GM23338 (cell line): ENCODE measurements around the gene SEMA7A. TPM values are rescaled to one million over a fixed set of nuclear protein-coding genes. Genes with fewer than 3 reads are reported as not detected.

Experiments used
- ATAC-seq: fragments of 200-7000 bp; cut with Tn5 transposase; 3 replicates; pipeline ENCODE4 v1.9.1; 2020
- DNase-seq: peaks from one replicate; pipeline ENCODE4 v3.0.0-alpha.2; 2015; ENCODE audit warnings: low spot score
- H2AFZ ChIP-seq: fragments of 200-600 bp; sonication (generic); 2 replicates; pipeline ENCODE4 v1.8.0; 2016; ENCODE audit warnings: antibody characterized with exemption, mild to moderate bottlenecking, moderate library complexity
- H3F3A ChIP-seq: fragments of 200-600 bp; sonication (generic); replicated peaks from 2 replicates; pipeline ENCODE4 v1.8.0; 2017; ENCODE audit warnings: antibody characterized with exemption, mixed run types, low read depth
- H3K27ac ChIP-seq: fragments of 200-600 bp; sonication (generic); 2 replicates; pipeline ENCODE4 v1.6.1; 2016; ENCODE audit warnings: low read depth
- H3K27me3 ChIP-seq: fragments of 200-600 bp; sonication (generic); 2 replicates; pipeline ENCODE4 v1.8.0; 2016; ENCODE audit warnings: mild to moderate bottlenecking, mixed run types, moderate library complexity; ENCODE audit not compliant: insufficient read depth
- H3K36me3 ChIP-seq: fragments of 200-600 bp; sonication (generic); 2 replicates; pipeline ENCODE4 v1.8.0; 2016; ENCODE audit warnings: mild to moderate bottlenecking; ENCODE audit not compliant: insufficient read depth
- H3K4me1 ChIP-seq: fragments of 200-600 bp; sonication (generic); 2 replicates; pipeline ENCODE4 v1.8.0; 2016; ENCODE audit warnings: mild to moderate bottlenecking, moderate library complexity; ENCODE audit not compliant: insufficient read depth
- H3K4me2 ChIP-seq: fragments of 200-600 bp; sonication (generic); 2 replicates; pipeline ENCODE4 v1.7.1; 2017; ENCODE audit warnings: mixed run types
- H3K4me3 ChIP-seq: fragments of 200-600 bp; sonication (generic); 2 replicates; pipeline ENCODE4 v1.6.1; 2016; ENCODE audit warnings: mixed run types
- H3K79me2 ChIP-seq: fragments of 200-600 bp; sonication (generic); replicated peaks from 2 replicates; pipeline ENCODE4 v1.8.0; 2017; ENCODE audit warnings: mild to moderate bottlenecking; ENCODE audit not compliant: insufficient read depth
- H3K9me2 ChIP-seq: fragments of 200-600 bp; sonication (generic); 2 replicates; pipeline ENCODE4 v1.8.0; 2017; ENCODE audit not compliant: insufficient read depth
- H4K20me1 ChIP-seq: fragments of 200-600 bp; sonication (generic); replicated peaks from 2 replicates; pipeline ENCODE4 v1.8.0; 2017; ENCODE audit warnings: mild to moderate bottlenecking; ENCODE audit not compliant: insufficient read depth
- H3K27ac Mint-ChIP-seq: 2 replicates; pipeline ENCODE4 v1.8.0; 2020; ENCODE audit warnings: inconsistent platforms, mild to moderate bottlenecking, moderate library complexity, mixed read lengths
- H3K27me3 Mint-ChIP-seq: 3 replicates; pipeline ENCODE4 v1.8.0; 2022; ENCODE audit warnings: low read depth, mild to moderate bottlenecking, moderate library complexity, mixed read lengths, inconsistent platforms; ENCODE audit not compliant: insufficient read depth, poor library complexity
- H3K36me3 Mint-ChIP-seq: 3 replicates; pipeline ENCODE4 v1.8.0; 2021; ENCODE audit warnings: low read depth, mild to moderate bottlenecking, inconsistent platforms, moderate library complexity, mixed read lengths
- H3K4me1 Mint-ChIP-seq: 3 replicates; pipeline ENCODE4 v1.8.0; 2020; ENCODE audit warnings: mild to moderate bottlenecking, inconsistent platforms, mixed read lengths
- H3K4me3 Mint-ChIP-seq: 3 replicates; pipeline ENCODE4 v1.8.0; 2021; ENCODE audit warnings: moderate library complexity, mild to moderate bottlenecking, inconsistent platforms, mixed read lengths
- H3K9me3 Mint-ChIP-seq: 3 replicates; pipeline ENCODE4 v1.8.0; 2020; ENCODE audit warnings: moderate library complexity, mild to moderate bottlenecking, inconsistent platforms, mixed read lengths
- ETS1 ChIP-seq: IDR thresholded peaks from 2 replicates; pipeline ENCODE4 v1.6.1; 2016; ENCODE audit warnings: antibody characterized with exemption
- JUNB ChIP-seq: IDR thresholded peaks from one replicate; pipeline ENCODE4 v1.6.1; 2016; ENCODE audit warnings: antibody characterized with exemption; ENCODE audit not compliant: unreplicated experiment
- NANOG ChIP-seq: IDR thresholded peaks from 2 replicates; pipeline ENCODE4 v1.6.1; 2016; ENCODE audit warnings: antibody characterized with exemption, borderline replicate concordance
- ZNF462 ChIP-seq: fragments of 250-450 bp; sonication (Bioruptor Pico); IDR thresholded peaks from 2 replicates; pipeline ENCODE4 v1.5.0; 2020; ENCODE audit warnings: mild to moderate bottlenecking, moderate library complexity
- polyA plus RNA-seq: library from polyadenylated mRNA; unstranded; fragments of >200 nt; fragmentation: Nextera tagmentation; extraction: Ambion mirVana; gene quantifications from 2 replicates; pipeline ENCODE4 v1.2.1, GENCODE V29; 2016
- total RNA-seq: library from RNA; depleted of rRNA; stranded (reverse); fragments of >200 nt; shearing (Covaris generic); gene quantifications from 2 replicates; pipeline ENCODE4 v1.2.3, GENCODE V29; 2014
- TF ChIP-seq, protein P1 (sequence below), 2 experiments: fragments of 200-600 bp in 1 of 2; sonication (generic) in 1 of 2; conservative IDR thresholded peaks; 2 replicates each; pipeline versions ENCODE4 v1.5.1 to v1.6.1; 2016 to 2017; ENCODE audit warnings: antibody characterized with exemption in 2 of 2, low read depth in 2 of 2, mild to moderate bottlenecking in 2 of 2, moderate library complexity in 1 of 2

SEMA7A gene
- total and polyA plus RNA-seq, 2 experiments from 2014 or later, result 2.0 to 14.1 TPM

- DNase-seq (no peak), ATAC-seq (no peak)
- Histone ChIP-seq H3K9me2 (no peaks in the 10 kb centered on the region), H3F3A (peaks cover 12% of the 10 kb centered on the region; the same call in 1 of the 2 replicates), H4K20me1 (no peaks in the 10 kb centered on the region), H3K4me3 (no peak overlapping the region), H3K36me3 (no peaks in the 10 kb centered on the region; the same call in 1 of the 2 replicates), H3K4me1 (peaks cover 15% of the 10 kb centered on the region), H2AFZ (no peak overlapping the region), H3K27me3 (no peaks in the 10 kb centered on the region), H3K4me2 (no peak overlapping the region), H3K79me2 (peaks cover 16% of the 10 kb centered on the region), H3K27ac (no peak overlapping the region)
- Mint-ChIP-seq H3K4me3 (no peak overlapping the region), H3K9me3 (peaks cover 9% of the 10 kb centered on the region), H3K27me3 (peaks cover 3% of the 10 kb centered on the region), H3K4me1 (peaks cover 18% of the 10 kb centered on the region), H3K36me3 (peaks cover 47% of the 10 kb centered on the region), H3K27ac (no peak overlapping the region)
- no peak for TF ChIP-seq JUNB
- TF ChIP-seq ZNF462 (CRISPR knock-in tag), result no peak
- TF ChIP-seq, protein P1, sequence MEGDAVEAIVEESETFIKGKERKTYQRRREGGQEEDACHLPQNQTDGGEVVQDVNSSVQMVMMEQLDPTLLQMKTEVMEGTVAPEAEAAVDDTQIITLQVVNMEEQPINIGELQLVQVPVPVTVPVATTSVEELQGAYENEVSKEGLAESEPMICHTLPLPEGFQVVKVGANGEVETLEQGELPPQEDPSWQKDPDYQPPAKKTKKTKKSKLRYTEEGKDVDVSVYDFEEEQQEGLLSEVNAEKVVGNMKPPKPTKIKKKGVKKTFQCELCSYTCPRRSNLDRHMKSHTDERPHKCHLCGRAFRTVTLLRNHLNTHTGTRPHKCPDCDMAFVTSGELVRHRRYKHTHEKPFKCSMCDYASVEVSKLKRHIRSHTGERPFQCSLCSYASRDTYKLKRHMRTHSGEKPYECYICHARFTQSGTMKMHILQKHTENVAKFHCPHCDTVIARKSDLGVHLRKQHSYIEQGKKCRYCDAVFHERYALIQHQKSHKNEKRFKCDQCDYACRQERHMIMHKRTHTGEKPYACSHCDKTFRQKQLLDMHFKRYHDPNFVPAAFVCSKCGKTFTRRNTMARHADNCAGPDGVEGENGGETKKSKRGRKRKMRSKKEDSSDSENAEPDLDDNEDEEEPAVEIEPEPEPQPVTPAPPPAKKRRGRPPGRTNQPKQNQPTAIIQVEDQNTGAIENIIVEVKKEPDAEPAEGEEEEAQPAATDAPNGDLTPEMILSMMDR (conservative IDR thresholded peaks at IDR 0.05; ENCODE audit: low read depth in 2 of 2), result no peak
- TF ChIP-seq ETS1, result no peak
- TF ChIP-seq NANOG, result no peak
Observed at GRCh38 chr15:74464216-74464615, 30.5 kb upstream of the SEMA7A start.
